Lung (tissue), 12 donors: ENCODE measurements around the gene FZR1. TPM values are rescaled to one million over a fixed set of nuclear protein-coding genes. Genes with fewer than 3 reads are reported as not detected.
"Not testable (repeated sequence)": the region's sequence is repeated elsewhere in the genome, so short reads cannot be mapped to it uniquely, and the experiment has no call there.

Experiments
- ATAC-seq: fragments of 200-7000 bp; cut with Tn5 transposase; one replicate; pipeline ENCODE4 v1.9.1; 2020; ENCODE audit warnings: moderate number of reproducible peaks; ENCODE audit not compliant: insufficient read depth, low FRiP score
- DNase-seq, 3 donors: peaks; one replicate each; pipeline ENCODE4 v3.0.0-alpha.2; 2013 to 2017
- H3K27ac ChIP-seq, 2 donors: one replicate each; pipeline ENCODE4 v1.5.1; 2013; ENCODE audit warnings: mild to moderate bottlenecking in 2 of 2, moderate library complexity in 2 of 2, control low read depth in 1 of 2, inconsistent platforms in 1 of 2, low read depth in 1 of 2, low read length in 1 of 2
- H3K27me3 ChIP-seq, 3 donors: one replicate each; pipeline ENCODE4 v1.5.1; 2013; ENCODE audit warnings: low read length in 2 of 3; ENCODE audit not compliant: control insufficient read depth in 3 of 3, insufficient read depth in 3 of 3
- H3K36me3 ChIP-seq, 4 donors: one replicate each; pipeline ENCODE4 v1.5.1; 2013; ENCODE audit warnings: low read length in 4 of 4, mild to moderate bottlenecking in 1 of 4, moderate library complexity in 1 of 4; ENCODE audit not compliant: control insufficient read depth in 4 of 4, insufficient read depth in 4 of 4
- H3K4me1 ChIP-seq, 5 donors: one replicate each; pipeline ENCODE4 v1.5.1; 2013; ENCODE audit warnings: low read length in 5 of 5, mild to moderate bottlenecking in 2 of 5, moderate library complexity in 1 of 5; ENCODE audit not compliant: control insufficient read depth in 5 of 5, insufficient read depth in 5 of 5
- H3K4me3 ChIP-seq: one replicate; pipeline ENCODE4 v1.5.1; 2013; ENCODE audit warnings: mild to moderate bottlenecking, control low read depth, moderate library complexity
- H3K9ac ChIP-seq, 2 donors: one replicate each; pipeline ENCODE4 v1.5.1; 2013; ENCODE audit warnings: low read length in 2 of 2, control low read depth in 1 of 2; ENCODE audit not compliant: insufficient read depth in 1 of 2
- H3K9me3 ChIP-seq, 4 donors: one replicate each; pipeline ENCODE4 v1.5.1; 2013; ENCODE audit warnings: low read length in 3 of 4, mild to moderate bottlenecking in 1 of 4, moderate library complexity in 1 of 4; ENCODE audit not compliant: control insufficient read depth in 4 of 4, insufficient read depth in 3 of 4
- WGBS, 2 donors: extraction: QIAGEN DNeasy Blood & Tissue Kit; methylation state at CpG; one replicate each; pipeline ENCODE4 v1.1.7; 2013; 5-methylcytosine and 5-hydroxymethylcytosine counted together
- polyA plus RNA-seq, 2 donors: library from polyadenylated mRNA; stranded (reverse); fragments of 200-250 nt; gene quantifications; one replicate each; pipeline ENCODE4 v1.2.1, GENCODE V29; 2013
- total RNA-seq, 2 donors: library from RNA; depleted of rRNA in 1 of 2; stranded (reverse); fragments of >200 nt in 1 of 2; gene quantifications; one replicate each; pipeline ENCODE4 v1.2.1, GENCODE V29; 2014 to 2021
- TF ChIP-seq, protein P1 (sequence below): IDR thresholded peaks from 2 replicates; pipeline ENCODE4 v1.5.1; 2012; ENCODE audit warnings: mild to moderate bottlenecking; ENCODE audit errors: control extremely low read depth, extremely low read depth
- donor health status: control.
- donor health status: control.
- donor health status: Bipolar disorder and iron deficiency.
- donor health status: healthy.
- donor health status: DM: yes; HTN: yes; CAD: no.

The FZR1 gene
- total and polyA plus RNA-seq, 4 donors: 20.0 to 45.8 (median 28.3) TPM

DNA sequence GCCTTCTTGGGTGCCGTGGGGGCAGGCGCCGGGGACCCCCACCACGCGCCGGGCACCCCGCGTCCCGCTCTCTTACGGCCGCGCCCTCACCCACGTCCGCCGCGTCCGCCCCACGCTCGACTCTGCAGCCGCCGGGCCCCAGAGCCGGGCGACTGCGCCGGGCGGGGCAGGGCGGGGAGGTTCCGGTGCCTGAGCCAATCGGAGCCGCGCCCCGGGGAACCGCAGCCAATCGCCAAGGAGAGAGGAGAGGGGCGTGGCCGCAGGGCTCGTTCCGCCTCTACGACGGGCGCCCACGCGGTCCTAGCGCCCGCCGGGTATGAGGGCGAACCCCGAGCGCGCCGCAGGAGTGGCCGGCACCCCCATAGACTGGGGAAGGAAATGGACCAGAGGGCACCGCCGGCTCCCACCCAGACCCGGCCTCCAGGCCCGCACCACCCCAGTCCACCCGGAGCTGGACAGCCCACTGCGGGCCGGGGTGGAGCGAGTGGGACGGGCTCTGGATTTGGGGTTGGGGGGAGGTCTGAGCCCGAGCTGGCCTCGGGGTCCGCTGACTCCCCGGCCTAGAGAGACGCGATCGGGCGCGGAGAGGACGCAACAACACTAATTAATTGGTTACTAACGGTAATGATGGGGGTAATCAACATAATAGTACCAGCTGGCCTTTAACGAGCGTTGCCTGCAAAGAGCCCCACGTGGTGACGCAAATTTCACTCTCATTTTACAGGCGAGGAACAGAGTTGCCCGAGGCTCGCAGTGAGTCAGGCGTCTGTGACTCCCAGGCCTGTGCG lies 51.5 kb downstream of the FZR1 start, which contains the start of gene MFSD12:
TSS of gene MFSD12 (minus strand) at position 126 of the 788 bp plus-strand sequence. CDS start 183 bp downstream, outside the sequence.
- 1% methylated on average over 65 to 81 of the region's 81 CpGs for WGBS, 2 donors

DNA sequence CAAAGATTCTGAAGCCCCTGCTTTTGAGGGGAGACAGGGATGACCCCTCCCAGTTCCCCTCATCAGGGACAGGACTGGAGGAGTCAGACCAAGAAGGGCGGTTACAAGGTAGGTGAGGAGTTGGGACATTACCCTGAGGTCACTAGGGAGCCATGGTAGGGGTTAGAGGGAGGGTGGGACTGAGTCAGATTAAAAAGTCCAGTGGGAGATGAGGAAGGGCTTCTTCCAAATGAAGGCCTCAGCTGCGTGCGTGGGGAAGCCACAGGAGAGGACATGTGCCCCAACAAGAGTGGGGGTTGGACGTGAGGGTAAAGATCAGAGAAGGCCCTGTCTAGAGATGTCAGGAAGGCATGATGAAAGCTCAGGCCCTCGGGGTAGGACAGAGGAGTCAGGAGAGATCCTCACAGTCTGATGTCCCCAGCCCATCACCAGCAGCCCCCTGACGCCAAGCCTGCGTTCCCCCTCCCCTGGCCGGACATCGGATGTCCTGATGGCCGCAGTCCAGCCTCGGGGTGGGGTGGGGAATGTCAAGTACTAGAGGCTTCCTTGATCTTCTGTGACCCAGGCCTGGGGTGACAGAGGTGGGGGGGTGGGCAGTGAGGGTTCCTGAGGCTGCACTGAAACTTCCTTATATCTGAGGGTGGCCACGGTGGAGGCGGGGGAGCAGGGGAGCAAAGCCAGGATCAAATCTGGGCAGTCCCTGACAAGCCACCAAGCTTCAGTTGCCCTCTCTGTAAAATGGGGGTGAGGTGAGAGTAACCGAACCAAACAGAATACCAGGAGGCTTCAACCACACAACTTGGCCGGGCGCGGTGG lies 57.8 kb downstream of the FZR1 start:
- Histone ChIP-seq H3K9me3 (no peaks in the 10 kb centered on the region), H3K27ac (no peak overlapping the region), H3K4me3 (no peak overlapping the region), H3K4me1 (no peaks in the 10 kb centered on the region), H3K9ac (no peak overlapping the region), H3K36me3 (no peaks in the 10 kb centered on the region), H3K27me3 (no peaks in the 10 kb centered on the region)
- WGBS, 2 donors: 74 to 78% methylated on average over 17 of the region's 17 CpGs
- TF ChIP-seq, protein P1, sequence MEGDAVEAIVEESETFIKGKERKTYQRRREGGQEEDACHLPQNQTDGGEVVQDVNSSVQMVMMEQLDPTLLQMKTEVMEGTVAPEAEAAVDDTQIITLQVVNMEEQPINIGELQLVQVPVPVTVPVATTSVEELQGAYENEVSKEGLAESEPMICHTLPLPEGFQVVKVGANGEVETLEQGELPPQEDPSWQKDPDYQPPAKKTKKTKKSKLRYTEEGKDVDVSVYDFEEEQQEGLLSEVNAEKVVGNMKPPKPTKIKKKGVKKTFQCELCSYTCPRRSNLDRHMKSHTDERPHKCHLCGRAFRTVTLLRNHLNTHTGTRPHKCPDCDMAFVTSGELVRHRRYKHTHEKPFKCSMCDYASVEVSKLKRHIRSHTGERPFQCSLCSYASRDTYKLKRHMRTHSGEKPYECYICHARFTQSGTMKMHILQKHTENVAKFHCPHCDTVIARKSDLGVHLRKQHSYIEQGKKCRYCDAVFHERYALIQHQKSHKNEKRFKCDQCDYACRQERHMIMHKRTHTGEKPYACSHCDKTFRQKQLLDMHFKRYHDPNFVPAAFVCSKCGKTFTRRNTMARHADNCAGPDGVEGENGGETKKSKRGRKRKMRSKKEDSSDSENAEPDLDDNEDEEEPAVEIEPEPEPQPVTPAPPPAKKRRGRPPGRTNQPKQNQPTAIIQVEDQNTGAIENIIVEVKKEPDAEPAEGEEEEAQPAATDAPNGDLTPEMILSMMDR: no peak
- ATAC-seq (no peak), DNase-seq (no peak)

More for the DNA sequence above, 51.5 kb downstream of the FZR1 start, which contains the start of gene MFSD12:
- ATAC-seq (peak; percentile 99), DNase-seq (peak; percentile 94 to 96 (median 95))
- Histone ChIP-seq H3K27ac (peak within 1 kb of the TSS; percentile 62 to 70), H3K4me3 (peak within 1 kb of the TSS; percentile 93), H3K36me3 (no peaks in the 10 kb centered on the region), H3K9me3 (no peaks in the 10 kb centered on the region), H3K4me1 (peaks cover 0 to 16% (median 0%) of the 10 kb centered on the region in 5 donors), H3K9ac (peak within 1 kb of the TSS in 1 of 2 donors; percentile 78), H3K27me3 (no peaks in the 10 kb centered on the region)
- TF ChIP-seq, protein P1: peak; percentile 18

DNA sequence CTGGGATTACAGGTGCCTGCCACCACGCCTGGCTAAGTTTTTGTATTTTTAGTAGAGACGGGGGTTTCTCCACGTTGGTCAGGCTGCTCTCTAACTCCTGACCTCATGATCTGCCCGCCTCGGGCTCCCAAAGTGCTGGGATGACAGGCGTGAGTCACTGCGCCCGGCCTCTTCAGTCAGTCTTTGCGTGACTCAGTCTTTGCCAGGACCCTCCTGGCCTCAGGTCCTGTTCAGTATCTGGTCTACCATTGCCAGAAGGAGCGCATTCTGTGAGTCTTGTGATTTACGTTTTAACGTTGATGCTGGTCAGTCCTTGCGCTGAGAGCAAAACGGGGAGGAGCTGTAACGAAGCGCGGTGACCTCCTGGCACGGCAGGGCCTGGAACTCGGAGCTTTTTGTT lies 59.0 kb downstream of the FZR1 start:
- Histone ChIP-seq H3K4me3 (no peak overlapping the region), H3K4me1 (no peaks in the 10 kb centered on the region), H3K9me3 (no peaks in the 10 kb centered on the region), H3K36me3 (no peaks in the 10 kb centered on the region), H3K9ac (no peak overlapping the region), H3K27me3 (no peaks in the 10 kb centered on the region), H3K27ac (no peak overlapping the region)
- no peak for DNase-seq
- TF ChIP-seq, protein P1: no peak
- WGBS, 2 donors: 86 to 92% methylated on average over 19 of the region's 19 CpGs
- ATAC-seq: no peak

DNA sequence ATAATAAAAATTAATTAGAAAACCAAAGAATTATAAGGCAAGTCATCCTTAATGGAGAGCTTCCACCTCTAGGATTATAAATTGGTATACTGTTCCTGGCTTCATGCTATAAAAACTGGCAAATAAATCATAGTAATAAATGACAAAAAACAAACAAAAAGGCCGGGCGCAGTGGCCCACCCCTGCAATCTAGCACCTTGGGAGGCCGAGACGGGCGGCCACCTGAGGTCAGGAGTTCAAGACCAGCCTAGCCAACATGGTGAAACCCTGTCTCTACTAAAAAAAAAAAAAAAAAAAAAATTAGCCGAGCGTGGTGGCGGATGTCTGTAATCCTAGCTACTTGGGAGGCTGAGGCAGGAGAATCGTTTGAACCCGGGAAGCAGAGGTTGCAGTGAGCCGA lies 63.9 kb downstream of the FZR1 start:
- not testable (repeated sequence) for H3K9ac ChIP-seq, DNase-seq
- WGBS, 2 donors: 87 to 92% methylated on average over 11 of the region's 11 CpGs

More for the DNA sequence above, 63.9 kb downstream of the FZR1 start:
- ATAC-seq, H3K9me3 ChIP-seq, H3K4me1 ChIP-seq, H3K27ac ChIP-seq, H3K4me3 ChIP-seq, H3K36me3 ChIP-seq, H3K27me3 ChIP-seq: not testable (repeated sequence)
